Activated CD8-positive, alpha-beta memory T cell treated with anti-CD3 and anti-CD28 coated beads, Interleukin-2, amount 10 ng/mL, durations not matched to agents 7 days and 5 days (primary cell): ENCODE results near the gene MVK. TPM values are rescaled to one million over a fixed set of nuclear protein-coding genes. Genes with fewer than 3 reads are reported as not detected.

ENCODE experiments used
- ATAC-seq: fragments of 150-1000 bp; cut with Tn5 transposase; one replicate; pipeline ENCODE4 v1.10.0; 2021; ENCODE audit warnings: moderate library complexity
- CTCF ChIA-PET: fragments of 350-600 bp; sonication (Branson Sonifier 250); formaldehyde crosslinking; loops from one replicate; lab custom pipeline; 2021; ENCODE audit warnings: antibody characterized with exemption; lab: Charles Lee
- DNase-seq: peaks from one replicate; pipeline ENCODE4 v3.0.0-alpha.2; 2020
- H3K27ac Mint-ChIP-seq: one replicate; pipeline ENCODE4 v1.8.0; 2021; ENCODE audit warnings: mild to moderate bottlenecking, mixed read lengths
- H3K27me3 Mint-ChIP-seq: one replicate; pipeline ENCODE4 v1.8.0; 2021; ENCODE audit warnings: mixed read lengths
- H3K36me3 Mint-ChIP-seq: one replicate; pipeline ENCODE4 v1.8.0; 2021; ENCODE audit warnings: mild to moderate bottlenecking, mixed read lengths
- H3K4me1 Mint-ChIP-seq: one replicate; pipeline ENCODE4 v1.8.0; 2021; ENCODE audit warnings: mixed read lengths
- H3K4me3 Mint-ChIP-seq: one replicate; pipeline ENCODE4 v1.8.0; 2021; ENCODE audit warnings: mild to moderate bottlenecking, moderate library complexity, mixed read lengths
- H3K9me3 Mint-ChIP-seq: one replicate; pipeline ENCODE4 v1.8.0; 2022; ENCODE audit warnings: low read depth, mixed read lengths
- total RNA-seq, 2 experiments: library from RNA; stranded (reverse); gene quantifications; one replicate each; pipeline ENCODE4 v1.2.3, GENCODE V29; 2021

The MVK gene
- total RNA-seq, 2 experiments from 2014 or later = 21.7 to 27.4 TPM

- Mint-ChIP-seq H3K36me3 (peaks cover 3% of the 10 kb centered on the region), H3K4me3 (no peak overlapping the region), H3K9me3 (no peaks in the 10 kb centered on the region), H3K4me1 (peaks cover 20% of the 10 kb centered on the region), H3K27ac (no peak overlapping the region), H3K27me3 (no peaks in the 10 kb centered on the region)
- CTCF ChIA-PET = no interaction called here
- ATAC-seq (no peak), DNase-seq (no peak)
These were observed 17.4 kb downstream of the MVK start for GRCh38 chr12:109591041-109591440.

DNA sequence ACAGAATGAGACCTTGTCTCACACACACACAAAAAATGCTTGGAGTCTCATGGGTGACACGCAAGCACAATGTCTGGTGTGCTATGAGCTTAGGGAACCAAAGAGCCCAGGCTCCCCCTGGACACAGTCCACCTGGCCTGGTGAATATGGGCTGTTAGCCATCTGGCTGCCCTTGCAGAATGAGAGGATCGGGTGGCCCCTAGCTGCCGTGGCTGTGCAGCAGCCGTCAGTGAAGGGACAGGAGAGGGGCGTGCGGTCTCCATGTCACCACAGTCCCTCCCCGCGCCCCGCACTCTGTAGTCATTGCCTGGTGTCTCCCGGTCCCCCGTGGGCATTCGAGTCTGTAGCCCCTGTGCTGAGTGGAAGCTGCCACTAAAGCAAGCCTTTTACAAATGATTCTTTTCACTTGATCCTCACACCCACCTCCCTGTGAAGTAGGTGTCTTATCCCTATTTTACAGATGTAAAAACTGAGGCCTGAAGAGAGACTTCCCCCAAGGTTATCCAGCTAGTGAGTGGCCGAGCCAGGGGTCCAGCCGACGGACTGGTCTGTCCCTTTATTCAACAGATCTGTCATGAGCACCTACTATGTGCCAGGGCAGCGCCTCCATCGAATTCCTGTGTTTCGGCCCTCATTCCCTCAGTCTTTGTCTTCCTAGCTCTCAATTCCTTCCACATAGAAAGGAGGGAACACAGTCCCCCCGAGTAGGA lies 18.8 kb downstream of the MVK start:
- H3K4me1 Mint-ChIP-seq = peaks cover 20% of the 10 kb centered on the region
- H3K27me3 Mint-ChIP-seq = no peaks in the 10 kb centered on the region
- DNase-seq (no peak), ATAC-seq (no peak)
- no peaks in the 10 kb centered on the region for H3K9me3 Mint-ChIP-seq
- no peak overlapping the region for H3K27ac Mint-ChIP-seq
- CTCF ChIA-PET = interaction anchor here (1.1 kb wide), 1 partner anchor 182 kb away, joined by 3 read pairs; no protein-coding TSS in a partner anchor
- H3K4me3 Mint-ChIP-seq = no peak overlapping the region
- H3K36me3 Mint-ChIP-seq = peaks cover 3% of the 10 kb centered on the region

DNA sequence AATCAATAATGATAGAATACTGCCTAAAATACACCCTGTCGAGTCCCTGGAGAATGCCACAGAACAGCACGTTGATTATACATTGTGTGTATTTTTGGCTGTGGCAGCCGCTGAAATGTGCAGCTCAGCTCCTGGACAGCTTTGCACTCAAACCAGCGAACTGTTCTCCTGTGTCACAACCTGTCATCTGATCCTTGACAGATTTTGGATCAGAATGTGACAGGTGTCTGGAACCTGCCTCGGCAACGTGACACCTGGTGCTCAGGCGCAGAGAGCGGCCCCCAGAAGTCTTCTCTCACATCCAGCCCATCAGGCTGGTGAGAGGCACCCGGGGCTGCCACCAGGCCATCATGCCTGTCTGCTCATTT lies 19.3 kb downstream of the MVK start:
- no peak overlapping the region for H3K4me3 Mint-ChIP-seq
- no peak overlapping the region for H3K27ac Mint-ChIP-seq
- CTCF ChIA-PET = interaction anchor here (0.7 to 1.1 kb wide), 2 partner anchors 182 to 246 kb away, joined by 3 to 4 read pairs; no protein-coding TSS in a partner anchor

DNA sequence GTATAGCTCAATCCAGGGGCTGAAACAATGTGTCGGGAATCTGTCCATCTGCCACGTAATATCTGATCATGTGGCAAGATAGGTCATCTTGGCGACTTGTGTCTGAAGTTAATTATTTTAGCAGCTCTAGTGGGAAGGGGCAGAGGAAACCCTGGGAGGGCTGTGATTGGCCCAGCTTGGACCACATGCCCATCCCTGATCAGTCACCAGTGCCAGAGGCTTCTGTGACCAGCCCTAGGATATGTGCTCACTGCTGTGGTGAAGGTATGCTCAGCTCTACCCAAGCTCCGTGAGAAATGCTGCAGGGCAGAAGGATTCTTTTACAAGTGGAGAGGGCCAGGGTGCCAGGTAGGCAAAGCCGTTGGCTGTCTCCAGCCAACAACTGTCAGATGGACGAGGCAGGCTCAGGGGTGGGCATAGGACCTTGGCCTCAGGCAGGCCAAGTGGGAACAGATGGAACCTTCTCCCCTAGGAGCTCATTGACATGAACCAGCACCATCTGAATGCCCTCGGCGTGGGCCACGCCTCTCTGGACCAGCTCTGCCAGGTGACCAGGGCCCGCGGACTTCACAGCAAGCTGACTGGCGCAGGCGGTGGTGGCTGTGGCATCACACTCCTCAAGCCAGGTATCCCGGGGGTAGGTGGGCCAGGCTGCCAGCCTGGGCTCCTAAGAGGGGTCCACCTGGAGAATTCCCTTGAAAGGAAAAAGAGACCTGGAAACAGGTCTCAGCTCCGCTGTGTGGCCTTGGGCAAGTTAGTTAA lies 21.1 kb downstream of the MVK start:
- CTCF ChIA-PET = interaction anchor here (0.6 to 1.9 kb wide), 4 partner anchors 10 to 187 kb away, joined by 3 to 11 read pairs (median 4); no protein-coding TSS in a partner anchor
- Mint-ChIP-seq H3K4me1 (peaks cover 26% of the 10 kb centered on the region), H3K36me3 (no peaks in the 10 kb centered on the region), H3K27me3 (no peaks in the 10 kb centered on the region), H3K9me3 (no peaks in the 10 kb centered on the region), H3K27ac (no peak overlapping the region), H3K4me3 (no peak overlapping the region)
- ATAC-seq = no peak
- no peak for DNase-seq

More for the DNA sequence above, 19.3 kb downstream of the MVK start:
- ATAC-seq = no peak
- peaks cover 22% of the 10 kb centered on the region for H3K4me1 Mint-ChIP-seq
- no peak for DNase-seq
- no peaks in the 10 kb centered on the region for H3K27me3 Mint-ChIP-seq
- no peaks in the 10 kb centered on the region for H3K9me3 Mint-ChIP-seq
- H3K36me3 Mint-ChIP-seq = peaks cover 3% of the 10 kb centered on the region

- DNase-seq (peak; percentile 48), ATAC-seq (peak; percentile 24)
- CTCF ChIA-PET = interaction anchor here (0.6 to 5.8 kb wide), 6 partner anchors 9 to 186 kb away, joined by 3 to 74 read pairs (median 4); no protein-coding TSS in a partner anchor
- Mint-ChIP-seq H3K27me3 (no peaks in the 10 kb centered on the region), H3K27ac (no peak overlapping the region), H3K9me3 (no peaks in the 10 kb centered on the region), H3K4me3 (no peak overlapping the region), H3K36me3 (no peaks in the 10 kb centered on the region), H3K4me1 (peaks cover 26% of the 10 kb centered on the region)
These were observed 21.8 kb downstream of the MVK start for GRCh38 chr12:109595321-109595902.

DNA sequence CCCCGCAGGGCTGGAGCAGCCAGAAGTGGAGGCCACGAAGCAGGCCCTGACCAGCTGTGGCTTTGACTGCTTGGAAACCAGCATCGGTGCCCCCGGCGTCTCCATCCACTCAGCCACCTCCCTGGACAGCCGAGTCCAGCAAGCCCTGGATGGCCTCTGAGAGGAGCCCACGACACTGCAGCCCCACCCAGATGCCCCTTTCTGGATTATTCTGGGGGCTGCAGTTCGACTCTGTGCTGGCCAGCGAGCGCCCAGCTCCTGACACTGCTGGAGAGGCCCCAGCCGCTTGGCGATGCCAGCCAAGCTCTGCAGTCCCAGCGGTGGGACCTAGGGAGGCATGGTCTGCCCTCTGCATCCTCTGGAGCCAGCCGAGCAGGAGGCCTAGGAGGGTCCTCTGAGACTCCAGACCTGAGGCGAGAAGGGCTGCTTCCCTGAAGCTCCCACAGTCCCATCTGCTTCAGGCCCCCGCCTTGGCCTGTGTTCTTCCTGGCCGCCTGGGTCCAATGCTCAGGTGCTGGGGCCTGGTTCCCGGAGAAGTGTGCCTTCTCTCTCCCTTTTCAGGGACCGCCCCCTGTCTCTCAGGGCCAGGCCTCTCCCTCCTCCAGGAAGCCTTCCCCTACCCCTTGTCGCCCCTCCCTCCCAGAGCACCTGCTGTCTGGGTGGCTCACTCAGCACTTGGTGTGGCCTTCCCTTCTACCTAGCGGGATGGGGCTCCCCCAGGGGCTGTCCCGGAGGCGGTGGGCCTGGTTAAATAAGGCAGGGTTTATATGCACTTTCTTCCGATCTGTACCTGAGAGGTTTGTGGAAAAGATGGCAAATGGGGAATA lies 23.0 kb downstream of the MVK start:
- Mint-ChIP-seq H3K9me3 (no peaks in the 10 kb centered on the region), H3K4me3 (no peak overlapping the region), H3K27me3 (no peaks in the 10 kb centered on the region), H3K4me1 (peaks cover 26% of the 10 kb centered on the region), H3K27ac (no peak overlapping the region), H3K36me3 (no peaks in the 10 kb centered on the region)
- DNase-seq (no peak), ATAC-seq (no peak)
- CTCF ChIA-PET = interaction anchor here (0.7 to 5.8 kb wide), 29 partner anchors 8 to 249 kb away, joined by 3 to 74 read pairs (median 4); partner anchors contain the start of genes FAM222A, MMAB and MVK

GRCh38 chr12:109597414-109597794 lies 23.8 kb downstream of the MVK start:
- ATAC-seq (no peak), DNase-seq (no peak)
- Mint-ChIP-seq H3K36me3 (no peaks in the 10 kb centered on the region), H3K4me1 (peaks cover 26% of the 10 kb centered on the region), H3K4me3 (no peak overlapping the region), H3K27ac (no peak overlapping the region), H3K27me3 (no peaks in the 10 kb centered on the region), H3K9me3 (no peaks in the 10 kb centered on the region)
- CTCF ChIA-PET = interaction anchor here (0.7 to 5.8 kb wide), 34 partner anchors 9 to 248 kb away, joined by 3 to 74 read pairs (median 4); partner anchors contain the start of genes FAM222A, MMAB and MVK

DNA sequence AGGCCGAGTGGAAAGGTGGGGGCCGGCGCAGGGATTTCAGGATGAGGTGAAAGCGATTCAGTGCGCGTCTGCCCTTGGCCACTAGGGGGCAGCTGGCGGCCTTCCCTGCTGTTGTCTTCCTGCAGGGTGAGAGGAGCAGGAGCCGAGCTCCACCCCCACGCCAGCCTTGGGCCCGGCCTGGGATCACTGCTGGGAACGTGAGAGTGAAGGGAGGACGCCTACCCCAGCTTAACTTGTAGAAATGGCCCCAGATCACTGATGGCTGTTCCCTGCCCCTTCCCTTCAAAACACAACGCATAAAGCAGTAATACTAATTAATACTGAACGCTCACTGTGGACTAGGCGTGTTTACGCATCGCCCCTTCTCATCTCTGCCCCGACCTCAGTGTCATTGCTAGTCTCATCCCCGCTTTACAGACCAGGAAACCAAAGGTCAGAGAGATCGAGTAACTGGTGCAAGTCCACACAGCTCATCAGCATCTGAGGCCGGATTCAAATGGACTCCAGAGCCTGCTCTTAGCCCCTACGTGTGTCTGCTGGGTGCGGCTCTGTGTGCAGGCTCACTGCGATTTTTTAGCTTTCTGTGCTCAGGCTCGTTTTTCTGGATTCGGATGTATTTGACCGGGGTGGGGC lies 24.3 kb downstream of the MVK start:
- H3K27ac Mint-ChIP-seq = no peak overlapping the region
- CTCF ChIA-PET = interaction anchor here (0.7 to 5.8 kb wide), 33 partner anchors 9 to 247 kb away, joined by 3 to 74 read pairs (median 4); partner anchors contain the start of genes FAM222A, MMAB and MVK
- peaks cover 26% of the 10 kb centered on the region for H3K4me1 Mint-ChIP-seq
- no peaks in the 10 kb centered on the region for H3K27me3 Mint-ChIP-seq
- ATAC-seq (peak; percentile 73), DNase-seq (peak; percentile 72)
- H3K9me3 Mint-ChIP-seq = no peaks in the 10 kb centered on the region
- H3K36me3 Mint-ChIP-seq = no peaks in the 10 kb centered on the region
- H3K4me3 Mint-ChIP-seq = no peak overlapping the region

DNA sequence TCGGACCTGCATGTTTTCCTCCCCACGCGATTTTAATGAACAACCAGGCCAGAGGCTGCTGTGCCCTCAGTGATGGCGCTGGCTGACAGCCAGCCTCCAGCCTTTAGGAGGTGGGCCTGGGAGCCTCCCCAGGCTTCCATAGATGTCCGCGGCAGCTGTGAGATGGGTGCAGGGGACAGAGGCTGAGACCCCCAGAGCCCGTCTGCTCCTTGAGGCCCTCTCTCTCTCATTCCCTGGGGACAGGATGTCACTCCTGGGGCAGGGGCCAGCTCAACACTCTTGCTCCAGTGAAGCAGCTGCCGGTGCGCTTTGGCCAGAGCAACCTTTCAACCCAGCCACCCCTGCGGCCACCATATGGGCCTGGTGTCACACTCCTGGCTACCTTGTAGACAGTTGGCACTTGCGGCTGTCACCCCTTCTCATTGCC lies 24.8 kb downstream of the MVK start:
- no peak overlapping the region for H3K4me3 Mint-ChIP-seq
- H3K4me1 Mint-ChIP-seq = peaks cover 28% of the 10 kb centered on the region
- ATAC-seq (no peak), DNase-seq (no peak)
- CTCF ChIA-PET = interaction anchor here (0.8 to 5.8 kb wide), 21 partner anchors 8 to 247 kb away, joined by 3 to 74 read pairs (median 5); partner anchors contain the start of genes FAM222A, MMAB and MVK
- H3K9me3 Mint-ChIP-seq = no peaks in the 10 kb centered on the region
- H3K27ac Mint-ChIP-seq = no peak overlapping the region
- no peaks in the 10 kb centered on the region for H3K36me3 Mint-ChIP-seq
- H3K27me3 Mint-ChIP-seq = no peaks in the 10 kb centered on the region

GRCh38 chr12:109599087-109599486 lies 25.5 kb downstream of the MVK start:
- H3K9me3 Mint-ChIP-seq = no peaks in the 10 kb centered on the region
- DNase-seq (no peak), ATAC-seq (no peak)
- H3K27me3 Mint-ChIP-seq = no peaks in the 10 kb centered on the region
- H3K4me1 Mint-ChIP-seq = peaks cover 34% of the 10 kb centered on the region
- H3K27ac Mint-ChIP-seq = no peak overlapping the region
- no peak overlapping the region for H3K4me3 Mint-ChIP-seq
- H3K36me3 Mint-ChIP-seq = no peaks in the 10 kb centered on the region
- CTCF ChIA-PET = interaction anchor here (2.9 to 5.8 kb wide), 5 partner anchors 14 to 246 kb away, joined by 13 to 74 read pairs (median 19); partner anchors contain the start of genes FAM222A, MMAB and MVK

DNA sequence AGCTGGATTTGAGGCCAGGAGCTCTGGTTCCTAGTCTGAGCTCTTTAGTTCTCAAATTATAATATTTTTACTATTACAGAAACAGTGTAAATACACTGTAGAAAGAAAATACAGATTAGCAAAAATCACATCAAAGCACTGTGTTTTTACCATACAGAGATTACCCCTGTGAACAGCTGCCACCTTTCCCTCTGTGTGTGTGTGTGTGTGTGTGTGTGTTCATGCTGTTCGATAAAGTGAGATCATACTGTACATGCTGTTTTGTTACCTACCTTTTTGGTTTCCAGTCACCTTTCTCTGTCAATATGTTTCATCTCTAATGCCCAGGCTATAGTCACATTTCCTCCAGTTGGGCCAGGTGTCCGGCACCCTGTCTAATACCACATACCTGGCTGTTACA lies 26.9 kb downstream of the MVK start:
- H3K4me1 Mint-ChIP-seq = peaks cover 28% of the 10 kb centered on the region
- CTCF ChIA-PET = interaction anchor here (5.8 kb wide), 1 partner anchor 175 kb away, joined by 74 read pairs; no protein-coding TSS in a partner anchor
- peaks cover 2% of the 10 kb centered on the region for H3K27me3 Mint-ChIP-seq
- H3K9me3 Mint-ChIP-seq = no peaks in the 10 kb centered on the region
- ATAC-seq (no peak), DNase-seq (no peak)
- no peaks in the 10 kb centered on the region for H3K36me3 Mint-ChIP-seq
- H3K27ac Mint-ChIP-seq = no peak overlapping the region
- no peak overlapping the region for H3K4me3 Mint-ChIP-seq

DNA sequence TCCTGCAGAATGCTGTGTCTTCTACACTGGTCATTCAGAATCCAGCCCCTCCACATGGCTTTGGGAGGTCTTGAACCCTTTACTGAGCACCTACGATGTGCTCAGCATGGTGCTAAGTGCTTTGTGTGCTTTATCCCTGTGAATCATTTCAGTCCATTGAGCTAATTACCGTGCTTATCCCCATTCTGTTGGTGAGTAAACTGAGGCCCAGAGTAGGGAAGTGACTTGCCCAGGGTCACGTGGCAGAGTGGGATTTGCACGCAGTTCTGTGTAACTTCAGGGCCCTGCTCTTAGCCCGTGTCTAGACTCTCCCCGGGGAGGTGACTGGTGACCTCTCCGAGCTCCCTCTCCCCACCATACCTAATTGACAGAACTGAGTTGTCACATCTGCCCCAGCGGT lies 27.4 kb downstream of the MVK start:
- no peaks in the 10 kb centered on the region for H3K9me3 Mint-ChIP-seq

More for the DNA sequence above, 27.4 kb downstream of the MVK start:
- DNase-seq = no peak
- Mint-ChIP-seq H3K27ac (no peak overlapping the region), H3K27me3 (peaks cover 4% of the 10 kb centered on the region), H3K36me3 (no peaks in the 10 kb centered on the region), H3K4me3 (no peak overlapping the region), H3K4me1 (peaks cover 23% of the 10 kb centered on the region)
- CTCF ChIA-PET = interaction anchor here (5.8 kb wide), 1 partner anchor 174 kb away, joined by 74 read pairs; no protein-coding TSS in a partner anchor
- ATAC-seq = no peak
